SW 1271 (cell line): Measurements from ENCODE around the gene PDE9A.

Source experiments
- DNase-seq, 2 experiments: peaks; one replicate each; lab custom pipeline; 2025; lab: John Stamatoyannopoulos, UW

PDE9A gene

GRCh38 chr21:42688226-42688840 lies 34.9 kb downstream of the PDE9A start:
- DNase-seq = no peak

- DNase-seq = no peak
These were observed 35.5 kb downstream of the PDE9A start for GRCh38 chr21:42688841-42689371.

GRCh38 chr21:42690586-42690985 lies 37.2 kb downstream of the PDE9A start:
- no peak for DNase-seq

GRCh38 chr21:42691901-42692559 lies 38.6 kb downstream of the PDE9A start:
- DNase-seq = no peak

GRCh38 chr21:42692688-42693087 lies 39.3 kb downstream of the PDE9A start:
- no peak for DNase-seq

GRCh38 chr21:42694751-42695696 lies 41.6 kb downstream of the PDE9A start:
- DNase-seq = no peak

- DNase-seq = no peak
These were observed 42.4 kb downstream of the PDE9A start for GRCh38 chr21:42695697-42696380.

GRCh38 chr21:42696501-42697040 lies 43.1 kb downstream of the PDE9A start:
- DNase-seq = no peak

GRCh38 chr21:42698733-42699132 lies 45.3 kb downstream of the PDE9A start:
- no peak for DNase-seq

GRCh38 chr21:42699196-42699595 lies 45.8 kb downstream of the PDE9A start:
- no peak for DNase-seq

GRCh38 chr21:42701706-42702456 lies 48.5 kb downstream of the PDE9A start:
- DNase-seq = no peak

- no peak for DNase-seq
These were observed 49.3 kb downstream of the PDE9A start for GRCh38 chr21:42702720-42703119.

- no peak for DNase-seq
These were observed 49.9 kb downstream of the PDE9A start for GRCh38 chr21:42703136-42703908.

GRCh38 chr21:42703965-42704364 lies 50.5 kb downstream of the PDE9A start:
- no peak for DNase-seq

GRCh38 chr21:42704861-42705260 lies 51.4 kb downstream of the PDE9A start:
- no peak for DNase-seq

- no peak for DNase-seq
These were observed 51.9 kb downstream of the PDE9A start for GRCh38 chr21:42705346-42705745.

GRCh38 chr21:42705746-42706374 lies 52.4 kb downstream of the PDE9A start:
- DNase-seq = no peak

GRCh38 chr21:42706765-42707164 lies 53.3 kb downstream of the PDE9A start:
- DNase-seq = no peak

GRCh38 chr21:42707207-42707830 lies 53.9 kb downstream of the PDE9A start:
- no peak for DNase-seq
